Measurements from ENCODE around the gene CRISPLD2.

CRISPLD2 gene

DNA sequence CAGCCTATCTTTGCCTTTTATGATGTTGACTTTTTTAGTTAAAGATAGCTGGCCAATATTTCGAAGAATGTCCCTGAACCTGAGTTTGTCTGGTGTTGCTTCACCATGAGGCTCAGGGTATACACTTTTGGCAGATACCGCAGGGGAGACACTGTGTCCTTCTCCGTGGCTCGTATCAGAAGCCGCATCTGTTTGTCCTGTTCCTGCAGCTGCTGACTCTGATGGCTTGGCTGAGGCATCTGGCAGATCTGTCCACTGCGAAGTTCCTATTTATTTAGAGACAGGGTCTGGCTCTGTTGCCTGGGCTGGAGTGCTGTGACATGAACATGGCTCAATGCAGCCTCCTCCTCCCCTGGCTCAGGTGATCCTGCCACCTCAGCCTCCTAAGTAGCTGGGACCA is 93.5 kb downstream of the CRISPLD2 start:
- H3K4me1 ChIP-seq (ENCODE audit: control insufficient read depth, insufficient read depth, low read length), result no peaks in the 10 kb centered on the region; the same call in 1 of the 2 replicates
- no peak overlapping the region for H3K27ac ChIP-seq (ENCODE audit: extremely low read depth, low read depth, low read length)
- ChIA-PET CTCF (interaction anchor here (1.2 kb wide), 1 partner anchor 39 kb away, joined by 5 read pairs; no protein-coding TSS in a partner anchor), POLR2A (interaction anchor here (0.6 kb wide), 1 partner anchor 221 kb away, joined by 3 read pairs; no protein-coding TSS in a partner anchor)
- no peak overlapping the region for H3K4me3 ChIP-seq (ENCODE audit: low read depth, low read length)
- no peaks in the 10 kb centered on the region for H3K9me3 ChIP-seq (ENCODE audit: control insufficient read depth, insufficient read depth, low read depth, low read length)
- TF ChIP-seq BCL11A (tag by site-specific recombination; IDR thresholded peaks at IDR 0.05; ENCODE audit: low read depth) (no peak), ZNF274 (IDR thresholded peaks at IDR 0.05; ENCODE audit: low read length) (no peak), ZNF274 (tag by site-specific recombination; IDR thresholded peaks at IDR 0.05; ENCODE audit: borderline replicate concordance) (no peak), ZBTB8A (tag by site-specific recombination; IDR thresholded peaks at IDR 0.05) (no peak), ZNF843 (tag by site-specific recombination; IDR thresholded peaks at IDR 0.05) (no peak), PRDM1 (tag by site-specific recombination; IDR thresholded peaks at IDR 0.05) (no peak), ZNF624 (tag by site-specific recombination; IDR thresholded peaks at IDR 0.05) (no peak), ZNF266 (tag by site-specific recombination; IDR thresholded peaks at IDR 0.05; ENCODE audit: low read depth) (no peak), ZNF585B (tag by site-specific recombination; IDR thresholded peaks at IDR 0.05) (no peak), ZNF530 (tag by site-specific recombination; IDR thresholded peaks at IDR 0.05; ENCODE audit: low read depth) (no peak), ZNF776 (tag by site-specific recombination; IDR thresholded peaks at IDR 0.05; ENCODE audit: borderline replicate concordance) (no peak), ZNF549 (tag by site-specific recombination; IDR thresholded peaks at IDR 0.05) (no peak), ZSCAN30 (tag by site-specific recombination; IDR thresholded peaks at IDR 0.05) (no peak), KLF8 (tag by site-specific recombination; IDR thresholded peaks at IDR 0.05) (no peak), ZEB2 (tag by site-specific recombination; IDR thresholded peaks at IDR 0.05) (no peak), EGR2 (tag by site-specific recombination; IDR thresholded peaks at IDR 0.05; ENCODE audit: low read depth) (no peak)
- TF ChIP-seq, protein P1, sequence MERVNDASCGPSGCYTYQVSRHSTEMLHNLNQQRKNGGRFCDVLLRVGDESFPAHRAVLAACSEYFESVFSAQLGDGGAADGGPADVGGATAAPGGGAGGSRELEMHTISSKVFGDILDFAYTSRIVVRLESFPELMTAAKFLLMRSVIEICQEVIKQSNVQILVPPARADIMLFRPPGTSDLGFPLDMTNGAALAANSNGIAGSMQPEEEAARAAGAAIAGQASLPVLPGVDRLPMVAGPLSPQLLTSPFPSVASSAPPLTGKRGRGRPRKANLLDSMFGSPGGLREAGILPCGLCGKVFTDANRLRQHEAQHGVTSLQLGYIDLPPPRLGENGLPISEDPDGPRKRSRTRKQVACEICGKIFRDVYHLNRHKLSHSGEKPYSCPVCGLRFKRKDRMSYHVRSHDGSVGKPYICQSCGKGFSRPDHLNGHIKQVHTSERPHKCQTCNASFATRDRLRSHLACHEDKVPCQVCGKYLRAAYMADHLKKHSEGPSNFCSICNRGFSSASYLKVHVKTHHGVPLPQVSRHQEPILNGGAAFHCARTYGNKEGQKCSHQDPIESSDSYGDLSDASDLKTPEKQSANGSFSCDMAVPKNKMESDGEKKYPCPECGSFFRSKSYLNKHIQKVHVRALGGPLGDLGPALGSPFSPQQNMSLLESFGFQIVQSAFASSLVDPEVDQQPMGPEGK (tag by site-specific recombination; IDR thresholded peaks at IDR 0.05), result no peak
- TF ChIP-seq, protein P2, sequence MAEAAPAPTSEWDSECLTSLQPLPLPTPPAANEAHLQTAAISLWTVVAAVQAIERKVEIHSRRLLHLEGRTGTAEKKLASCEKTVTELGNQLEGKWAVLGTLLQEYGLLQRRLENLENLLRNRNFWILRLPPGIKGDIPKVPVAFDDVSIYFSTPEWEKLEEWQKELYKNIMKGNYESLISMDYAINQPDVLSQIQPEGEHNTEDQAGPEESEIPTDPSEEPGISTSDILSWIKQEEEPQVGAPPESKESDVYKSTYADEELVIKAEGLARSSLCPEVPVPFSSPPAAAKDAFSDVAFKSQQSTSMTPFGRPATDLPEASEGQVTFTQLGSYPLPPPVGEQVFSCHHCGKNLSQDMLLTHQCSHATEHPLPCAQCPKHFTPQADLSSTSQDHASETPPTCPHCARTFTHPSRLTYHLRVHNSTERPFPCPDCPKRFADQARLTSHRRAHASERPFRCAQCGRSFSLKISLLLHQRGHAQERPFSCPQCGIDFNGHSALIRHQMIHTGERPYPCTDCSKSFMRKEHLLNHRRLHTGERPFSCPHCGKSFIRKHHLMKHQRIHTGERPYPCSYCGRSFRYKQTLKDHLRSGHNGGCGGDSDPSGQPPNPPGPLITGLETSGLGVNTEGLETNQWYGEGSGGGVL (tag by site-specific recombination; IDR thresholded peaks at IDR 0.05), result no peak
- TF ChIP-seq, protein P3, sequence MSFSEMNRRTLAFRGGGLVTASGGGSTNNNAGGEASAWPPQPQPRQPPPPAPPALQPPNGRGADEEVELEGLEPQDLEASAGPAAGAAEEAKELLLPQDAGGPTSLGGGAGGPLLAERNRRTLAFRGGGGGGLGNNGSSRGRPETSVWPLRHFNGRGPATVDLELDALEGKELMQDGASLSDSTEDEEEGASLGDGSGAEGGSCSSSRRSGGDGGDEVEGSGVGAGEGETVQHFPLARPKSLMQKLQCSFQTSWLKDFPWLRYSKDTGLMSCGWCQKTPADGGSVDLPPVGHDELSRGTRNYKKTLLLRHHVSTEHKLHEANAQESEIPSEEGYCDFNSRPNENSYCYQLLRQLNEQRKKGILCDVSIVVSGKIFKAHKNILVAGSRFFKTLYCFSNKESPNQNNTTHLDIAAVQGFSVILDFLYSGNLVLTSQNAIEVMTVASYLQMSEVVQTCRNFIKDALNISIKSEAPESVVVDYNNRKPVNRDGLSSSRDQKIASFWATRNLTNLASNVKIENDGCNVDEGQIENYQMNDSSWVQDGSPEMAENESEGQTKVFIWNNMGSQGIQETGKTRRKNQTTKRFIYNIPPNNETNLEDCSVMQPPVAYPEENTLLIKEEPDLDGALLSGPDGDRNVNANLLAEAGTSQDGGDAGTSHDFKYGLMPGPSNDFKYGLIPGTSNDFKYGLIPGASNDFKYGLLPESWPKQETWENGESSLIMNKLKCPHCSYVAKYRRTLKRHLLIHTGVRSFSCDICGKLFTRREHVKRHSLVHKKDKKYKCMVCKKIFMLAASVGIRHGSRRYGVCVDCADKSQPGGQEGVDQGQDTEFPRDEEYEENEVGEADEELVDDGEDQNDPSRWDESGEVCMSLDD (tag by site-specific recombination; IDR thresholded peaks at IDR 0.05), result no peak
- H3K36me3 ChIP-seq (ENCODE audit: control insufficient read depth in 2 of 2, insufficient read depth in 1 of 2, low read length in 2 of 2), result no peaks in the 10 kb centered on the region

DNA sequence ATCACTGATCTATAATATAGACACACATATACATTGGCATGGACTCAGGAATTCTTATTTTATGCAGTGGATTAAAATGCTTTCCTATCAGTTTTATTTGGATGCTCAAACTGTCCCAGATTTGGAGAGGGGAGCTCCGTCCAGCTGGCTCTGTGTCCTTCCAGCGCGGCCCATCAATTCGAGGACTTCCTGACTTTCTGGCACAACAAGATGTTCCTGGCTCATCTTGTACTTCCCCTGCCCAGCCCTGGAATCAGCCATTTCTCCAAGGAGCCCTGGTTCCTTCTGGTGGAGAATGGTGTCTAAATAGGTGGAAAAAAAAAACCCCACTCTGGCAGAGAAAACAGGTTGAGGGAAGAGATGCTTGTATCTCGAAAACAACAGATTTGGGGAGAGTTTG is 94.5 kb downstream of the CRISPLD2 start:
- Histone ChIP-seq H3K4me1 (ENCODE audit: control insufficient read depth, insufficient read depth, low read length) (no peaks in the 10 kb centered on the region; the same call in 1 of the 2 replicates), H3K36me3 (ENCODE audit: control insufficient read depth in 2 of 2, insufficient read depth in 1 of 2, low read length in 2 of 2) (no peaks in the 10 kb centered on the region), H3K27ac (ENCODE audit: extremely low read depth, low read depth, low read length) (no peak overlapping the region), H3K9me3 (ENCODE audit: control insufficient read depth, insufficient read depth, low read depth, low read length) (no peaks in the 10 kb centered on the region), H3K4me3 (ENCODE audit: low read depth, low read length) (no peak overlapping the region)
- ChIA-PET CTCF (interaction anchor here (1.4 kb wide), 1 partner anchor 11 kb away, joined by 3 read pairs; no protein-coding TSS in a partner anchor), POLR2A (no interaction called here)
- TF ChIP-seq, protein P4, sequence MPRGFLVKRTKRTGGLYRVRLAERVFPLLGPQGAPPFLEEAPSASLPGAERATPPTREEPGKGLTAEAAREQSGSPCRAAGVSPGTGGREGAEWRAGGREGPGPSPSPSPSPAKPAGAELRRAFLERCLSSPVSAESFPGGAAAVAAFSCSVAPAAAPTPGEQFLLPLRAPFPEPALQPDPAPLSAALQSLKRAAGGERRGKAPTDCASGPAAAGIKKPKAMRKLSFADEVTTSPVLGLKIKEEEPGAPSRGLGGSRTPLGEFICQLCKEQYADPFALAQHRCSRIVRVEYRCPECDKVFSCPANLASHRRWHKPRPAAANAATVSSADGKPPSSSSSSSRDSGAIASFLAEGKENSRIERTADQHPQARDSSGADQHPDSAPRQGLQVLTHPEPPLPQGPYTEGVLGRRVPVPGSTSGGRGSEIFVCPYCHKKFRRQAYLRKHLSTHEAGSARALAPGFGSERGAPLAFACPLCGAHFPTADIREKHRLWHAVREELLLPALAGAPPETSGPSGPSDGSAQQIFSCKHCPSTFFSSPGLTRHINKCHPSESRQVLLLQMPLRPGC (tag by site-specific recombination; IDR thresholded peaks at IDR 0.05), result no peak
- TF ChIP-seq ZNF610 (tag by site-specific recombination; IDR thresholded peaks at IDR 0.05; ENCODE audit: borderline replicate concordance), result no peak
- TF ChIP-seq ZNF747 (tag by site-specific recombination; IDR thresholded peaks at IDR 0.05), result no peak
- peak; percentile 44; the same call in 1 of the 2 replicates for TF ChIP-seq ZBTB20 (tag by site-specific recombination; IDR thresholded peaks at IDR 0.05)
- TF ChIP-seq, protein P5, sequence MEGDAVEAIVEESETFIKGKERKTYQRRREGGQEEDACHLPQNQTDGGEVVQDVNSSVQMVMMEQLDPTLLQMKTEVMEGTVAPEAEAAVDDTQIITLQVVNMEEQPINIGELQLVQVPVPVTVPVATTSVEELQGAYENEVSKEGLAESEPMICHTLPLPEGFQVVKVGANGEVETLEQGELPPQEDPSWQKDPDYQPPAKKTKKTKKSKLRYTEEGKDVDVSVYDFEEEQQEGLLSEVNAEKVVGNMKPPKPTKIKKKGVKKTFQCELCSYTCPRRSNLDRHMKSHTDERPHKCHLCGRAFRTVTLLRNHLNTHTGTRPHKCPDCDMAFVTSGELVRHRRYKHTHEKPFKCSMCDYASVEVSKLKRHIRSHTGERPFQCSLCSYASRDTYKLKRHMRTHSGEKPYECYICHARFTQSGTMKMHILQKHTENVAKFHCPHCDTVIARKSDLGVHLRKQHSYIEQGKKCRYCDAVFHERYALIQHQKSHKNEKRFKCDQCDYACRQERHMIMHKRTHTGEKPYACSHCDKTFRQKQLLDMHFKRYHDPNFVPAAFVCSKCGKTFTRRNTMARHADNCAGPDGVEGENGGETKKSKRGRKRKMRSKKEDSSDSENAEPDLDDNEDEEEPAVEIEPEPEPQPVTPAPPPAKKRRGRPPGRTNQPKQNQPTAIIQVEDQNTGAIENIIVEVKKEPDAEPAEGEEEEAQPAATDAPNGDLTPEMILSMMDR (tag by site-specific recombination; IDR thresholded peaks at IDR 0.05), result no peak
- TF ChIP-seq ZNF549 (tag by site-specific recombination; IDR thresholded peaks at IDR 0.05), result no peak

Measured in HEK293 (cell line).